Subcutaneous adipose tissue (tissue), 4 donors: ENCODE results near the gene ATCAY. TPM values are rescaled to one million over a fixed set of nuclear protein-coding genes. Genes with fewer than 3 reads are reported as not detected.

Experiments used
- CTCF ChIP-seq: fragments of 450-650 bp; IDR thresholded peaks from one replicate; pipeline ENCODE4 v1.5.1; 2016; ENCODE audit warnings: low read depth, mild to moderate bottlenecking, control low read depth, antibody characterized with exemption, moderate library complexity
- small RNA-seq: library from RNA; depleted of rRNA; stranded (forward); fragments of <200 nt; gene quantifications from one replicate; pipeline ENCODE3, GENCODE V24; 2016
- total RNA-seq, 4 donors: library from RNA; depleted of rRNA; stranded (reverse); fragments of >200 nt; gene quantifications; one replicate each; pipeline ENCODE4 v1.1.0, GENCODE V29; 2016

The ATCAY gene
- total RNA-seq, 4 donors from 2014 or later: not detected

GRCh38 chr19:3969435-3970312 lies 89.2 kb downstream of the ATCAY start:
- TF ChIP-seq CTCF: no peak

- TF ChIP-seq CTCF: no peak
Observed at GRCh38 chr19:3970313-3970807, 89.9 kb downstream of the ATCAY start.

GRCh38 chr19:3970808-3971598 lies 90.5 kb downstream of the ATCAY start, which contains the start of gene DAPK3:
TSS of gene DAPK3 (minus strand) at chr19:3971099. CDS start at chr19:3969735, 1,364 bp downstream.
- TF ChIP-seq CTCF: no peak

- TF ChIP-seq CTCF: no peak
Observed at GRCh38 chr19:3975144-3975543, 94.7 kb downstream of the ATCAY start.

- TF ChIP-seq CTCF: no peak
Observed at GRCh38 chr19:3975637-3976087, 95.2 kb downstream of the ATCAY start.

- TF ChIP-seq CTCF: no peak
Observed at GRCh38 chr19:3976495-3977241, 96.2 kb downstream of the ATCAY start.

Small RNA genes lying within 50 kb of the gene (small RNA-seq; reads per million reads assigned to genes)
- gene RN7SL202P: not detected

Other genes with a start within 250 kb of the ATCAY start
- 10 to 100 TPM; 10.1 to 25.4 (median 13.7) TPM for gene PIP5K1C, start 180.2 kb upstream of the ATCAY start, total RNA-seq
- gene TJP3, start 172.3 kb upstream of the ATCAY start, total RNA-seq: under 1 TPM in 1 of 4 donors, not detected in 3; 0.22 TPM
- gene APBA3, start 119.0 kb upstream of the ATCAY start, total RNA-seq: 10 to 100 TPM; 12.4 to 31.3 (median 15.4) TPM
- gene MRPL54, start 118.0 kb upstream of the ATCAY start, total RNA-seq: 10 to 100 TPM; 47.6 to 93.8 (median 66.5) TPM
- not detected for gene RAX2, start 108.5 kb upstream of the ATCAY start, total RNA-seq
- 10 to 100 TPM in 1 of 4 donors, 1 to 10 TPM in 3; 1.5 to 25.8 (median 2.7) TPM for gene MATK, start 94.3 kb upstream of the ATCAY start, total RNA-seq
- not detected for gene ZFR2, start 11.6 kb upstream of the ATCAY start, total RNA-seq
- gene NMRK2, start 52.4 kb downstream of the ATCAY start, total RNA-seq: not detected
- 10 to 100 TPM; 25.4 to 68.8 (median 44.5) TPM for gene DAPK3, start 90.4 kb downstream of the ATCAY start, total RNA-seq
- 1,000 to 10,000 TPM in 3 of 4 donors, 100 to 1,000 TPM in 1; 784 to 3,342 (median 1,545) TPM for gene EEF2, start 104.8 kb downstream of the ATCAY start, total RNA-seq
- 10 to 100 TPM in 3 of 4 donors, 1 to 10 TPM in 1; 7.7 to 50.4 (median 16.1) TPM for gene PIAS4, start 127.1 kb downstream of the ATCAY start, total RNA-seq
- gene ZBTB7A, start 186.2 kb downstream of the ATCAY start, total RNA-seq: 10 to 100 TPM; 14.2 to 63.9 (median 28.7) TPM
- 10 to 100 TPM; 39.3 to 66.1 (median 56.3) TPM for gene MAP2K2, start 243.4 kb downstream of the ATCAY start, total RNA-seq